B cell (primary cell): ENCODE data around the gene TMC7. TPM values are rescaled to one million over a fixed set of nuclear protein-coding genes. Genes with fewer than 3 reads are reported as not detected.

Experiments used
- ATAC-seq: fragments of 200-7000 bp; cut with Tn5 transposase; one replicate; pipeline ENCODE4 v1.10.0; 2021; ENCODE audit warnings: low read depth, mild to moderate bottlenecking, moderate number of reproducible peaks, moderate library complexity
- CTCF ChIA-PET: fragments of 350-600 bp; sonication (Branson Sonifier 250); formaldehyde crosslinking; loops from one replicate; lab custom pipeline; 2021; ENCODE audit warnings: antibody characterized with exemption, inconsistent platforms; lab: Charles Lee
- POLR2A ChIA-PET: fragments of 350-600 bp; sonication (Branson Sonifier 250); formaldehyde crosslinking; loops from one replicate; lab custom pipeline; 2021; ENCODE audit warnings: antibody characterized with exemption; lab: Charles Lee
- DNase-seq: peaks from one replicate; pipeline ENCODE4 v3.0.0; 2013
- H2AFZ ChIP-seq: 2 replicates; pipeline ENCODE4 v1.6.1; 2012; ENCODE audit warnings: mild to moderate bottlenecking, low read depth, low read length; ENCODE audit not compliant: insufficient read depth, poor library complexity, severe bottlenecking
- H3K27ac ChIP-seq, 2 donors: 1 replicate in 1 of 2; 2 replicates in 1 of 2; pipeline ENCODE4 v1.5.1; 2012 to 2013; ENCODE audit warnings: low read length in 2 of 2, mild to moderate bottlenecking in 2 of 2, moderate library complexity in 1 of 2
- H3K27me3 ChIP-seq, 4 experiments: fragments of 200-600 bp in 1 of 4; sonication (generic) in 1 of 4; replicated peaks in 1 of 4; 1 replicate in 2 of 4; 2 replicates in 2 of 4; pipeline versions ENCODE4 v1.6.1 to v1.7.0; 2013 to 2016; ENCODE audit warnings: low read length in 3 of 4, mild to moderate bottlenecking in 2 of 4, mixed read lengths in 1 of 4, moderate library complexity in 1 of 4; ENCODE audit not compliant: insufficient read depth in 4 of 4, control insufficient read depth in 3 of 4; ENCODE audit errors: control extremely low read depth in 1 of 4
- H3K36me3 ChIP-seq, 2 experiments: replicated peaks in 1 of 2; 1 replicate in 1 of 2; 2 replicates in 1 of 2; pipeline versions ENCODE4 v1.6.1 to v1.7.1; 2013; ENCODE audit warnings: low read length in 1 of 2; ENCODE audit not compliant: insufficient read depth in 2 of 2, control insufficient read depth in 1 of 2; ENCODE audit errors: control extremely low read depth in 1 of 2, extremely low read depth in 1 of 2
- H3K4me1 ChIP-seq, 2 donors: fragments of 200-600 bp in 1 of 2; sonication (generic) in 1 of 2; 1 replicate in 1 of 2; 2 replicates in 1 of 2; pipeline versions ENCODE4 v1.5.1 to v1.6.1; 2013 to 2017; ENCODE audit warnings: low read length in 2 of 2; ENCODE audit not compliant: control insufficient read depth in 2 of 2, insufficient read depth in 2 of 2
- H3K4me2 ChIP-seq: replicated peaks from 2 replicates; pipeline ENCODE3; 2012; ENCODE audit warnings: mild to moderate bottlenecking, low read depth, low read length; ENCODE audit not compliant: poor library complexity, severe bottlenecking
- H3K4me3 ChIP-seq, 5 experiments: fragments of 200-600 bp in 1 of 5; sonication (generic) in 1 of 5; 1 replicate in 3 of 5; 2 replicates in 2 of 5; pipeline versions ENCODE4 v1.5.1 to v1.7.0; 2011 to 2016; ENCODE audit warnings: low read length in 4 of 5, mild to moderate bottlenecking in 4 of 5, low read depth in 2 of 5, control low read depth in 1 of 5, moderate library complexity in 1 of 5; ENCODE audit not compliant: insufficient read depth in 1 of 5; ENCODE audit errors: control extremely low read depth in 1 of 5, extremely low read depth in 1 of 5
- H3K79me2 ChIP-seq: fragments of 200-600 bp; sonication (generic); one replicate; pipeline ENCODE4 v1.6.0; 2016; ENCODE audit warnings: low read length; ENCODE audit not compliant: control insufficient read depth, insufficient read depth
- H3K9ac ChIP-seq: fragments of 200-600 bp; sonication (generic); 2 replicates; pipeline ENCODE4 v1.6.1; 2017; ENCODE audit warnings: mild to moderate bottlenecking, low read length, moderate library complexity
- H3K9me3 ChIP-seq, 3 donors: one replicate each; pipeline versions ENCODE4 v1.6.1 to v1.7.1; 2013; ENCODE audit warnings: low read length in 2 of 3; ENCODE audit not compliant: control insufficient read depth in 2 of 3, insufficient read depth in 1 of 3; ENCODE audit errors: control extremely low read depth in 1 of 3
- H4K20me1 ChIP-seq: 2 replicates; pipeline ENCODE4 v1.6.0; 2012; ENCODE audit warnings: mild to moderate bottlenecking, low read length; ENCODE audit not compliant: insufficient read depth, control insufficient read depth, poor library complexity, severe bottlenecking
- H3K27ac Mint-ChIP-seq: one replicate; pipeline ENCODE4 v1.8.0; 2021; ENCODE audit warnings: mixed read lengths
- H3K27me3 Mint-ChIP-seq: one replicate; pipeline ENCODE4 v1.8.0; 2021; ENCODE audit warnings: mixed read lengths
- H3K4me1 Mint-ChIP-seq: one replicate; pipeline ENCODE4 v1.8.0; 2021; ENCODE audit warnings: mixed read lengths
- H3K4me3 Mint-ChIP-seq: one replicate; pipeline ENCODE4 v1.8.0; 2021; ENCODE audit warnings: mixed read lengths
- H3K9me3 Mint-ChIP-seq: one replicate; pipeline ENCODE4 v1.8.0; 2022; ENCODE audit warnings: mixed read lengths; ENCODE audit not compliant: insufficient read depth
- EZH2 ChIP-seq: IDR thresholded peaks from 2 replicates; pipeline ENCODE4 v1.6.1; 2012; ENCODE audit warnings: borderline replicate concordance, low read depth, mild to moderate bottlenecking, moderate library complexity, low read length; ENCODE audit not compliant: insufficient read depth, poor library complexity, severe bottlenecking
- WGBS: methylation state at CpG from one replicate; pipeline ENCODE4 v1.1.5; 2013; ENCODE audit warnings: missing lambda C conversion rate; ENCODE audit not compliant: insufficient coverage; 5-methylcytosine and 5-hydroxymethylcytosine counted together
- intact Hi-C: fragments of 100-400 bp; cut with micrococcal nuclease; formaldehyde crosslinking; loops from one replicate; pipeline ENCODE4 v1.10.0; 2022
- polyA plus RNA-seq: library from polyadenylated mRNA; depleted of rRNA; stranded (reverse); fragments of >200 nt; gene quantifications from 2 replicates; pipeline ENCODE4 v1.2.3, GENCODE V29; 2012
- total RNA-seq, 2 donors: library from RNA; stranded (reverse); fragments of 120-200 nt in 1 of 2; gene quantifications; 1 replicate in 1 of 2; 2 replicates in 1 of 2; pipeline versions ENCODE4 v1.2.3 to v1.2.4, GENCODE V29; 2013 to 2022
- TF ChIP-seq, protein P1 (sequence below): fragments of 200-600 bp; IDR thresholded peaks from one replicate; pipeline ENCODE4 v1.8.0; 2022; ENCODE audit warnings: antibody characterized with exemption, mild to moderate bottlenecking

Gene TMC7
- total and polyA plus RNA-seq, 2 donors (not counting 1 experiment from before 2014, with no cell fraction given): not detected

DNA sequence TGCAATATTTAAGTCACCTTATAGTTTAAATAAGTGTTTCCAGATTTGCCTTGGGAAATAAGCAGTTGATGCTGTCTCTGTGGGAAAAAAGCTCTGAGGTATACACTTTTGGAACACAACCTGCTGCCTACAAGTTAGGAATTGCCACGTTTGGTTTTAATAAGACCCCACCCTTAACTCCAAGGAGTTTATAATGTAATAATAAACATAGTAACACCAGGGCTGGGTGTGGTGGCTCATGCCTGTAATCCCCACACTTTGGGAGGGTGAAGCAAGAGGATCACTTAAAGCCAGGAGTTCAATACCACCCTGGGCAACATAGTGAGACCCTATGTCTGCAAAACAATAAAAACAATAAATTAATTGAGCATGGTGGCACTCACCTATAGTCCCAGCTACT is 41.7 kb upstream of the TMC7 start:
- no peak for TF ChIP-seq EZH2
- TF ChIP-seq, protein P1, sequence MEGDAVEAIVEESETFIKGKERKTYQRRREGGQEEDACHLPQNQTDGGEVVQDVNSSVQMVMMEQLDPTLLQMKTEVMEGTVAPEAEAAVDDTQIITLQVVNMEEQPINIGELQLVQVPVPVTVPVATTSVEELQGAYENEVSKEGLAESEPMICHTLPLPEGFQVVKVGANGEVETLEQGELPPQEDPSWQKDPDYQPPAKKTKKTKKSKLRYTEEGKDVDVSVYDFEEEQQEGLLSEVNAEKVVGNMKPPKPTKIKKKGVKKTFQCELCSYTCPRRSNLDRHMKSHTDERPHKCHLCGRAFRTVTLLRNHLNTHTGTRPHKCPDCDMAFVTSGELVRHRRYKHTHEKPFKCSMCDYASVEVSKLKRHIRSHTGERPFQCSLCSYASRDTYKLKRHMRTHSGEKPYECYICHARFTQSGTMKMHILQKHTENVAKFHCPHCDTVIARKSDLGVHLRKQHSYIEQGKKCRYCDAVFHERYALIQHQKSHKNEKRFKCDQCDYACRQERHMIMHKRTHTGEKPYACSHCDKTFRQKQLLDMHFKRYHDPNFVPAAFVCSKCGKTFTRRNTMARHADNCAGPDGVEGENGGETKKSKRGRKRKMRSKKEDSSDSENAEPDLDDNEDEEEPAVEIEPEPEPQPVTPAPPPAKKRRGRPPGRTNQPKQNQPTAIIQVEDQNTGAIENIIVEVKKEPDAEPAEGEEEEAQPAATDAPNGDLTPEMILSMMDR: no peak
- Histone ChIP-seq H2AFZ (no peak overlapping the region), H3K4me1 (peaks cover 7 to 13% of the 10 kb centered on the region in 2 donors), H3K4me3 (no peak overlapping the region), H3K27ac (no peak overlapping the region), H3K27me3 (peaks cover 0 to 3% (median 0%) of the 10 kb centered on the region in 4 experiments), H3K4me2 (no peak overlapping the region), H3K79me2 (no peaks in the 10 kb centered on the region), H3K9ac (no peak overlapping the region), H3K9me3 (peaks cover 0 to 6% (median 0%) of the 10 kb centered on the region in 3 donors), H3K36me3 (no peaks in the 10 kb centered on the region), H4K20me1 (no peaks in the 10 kb centered on the region)
- Mint-ChIP-seq H3K9me3 (no peaks in the 10 kb centered on the region), H3K27me3 (peaks cover 3% of the 10 kb centered on the region), H3K27ac (no peak overlapping the region), H3K4me3 (no peak overlapping the region), H3K4me1 (peaks cover 12% of the 10 kb centered on the region)
- DNase-seq (no peak), ATAC-seq (no peak)
- ChIA-PET CTCF (no interaction called here), POLR2A (no interaction called here)
- WGBS: no CpG with 5 or more reads among the region's 1 CpG
- intact Hi-C loops: no loop called here

DNA sequence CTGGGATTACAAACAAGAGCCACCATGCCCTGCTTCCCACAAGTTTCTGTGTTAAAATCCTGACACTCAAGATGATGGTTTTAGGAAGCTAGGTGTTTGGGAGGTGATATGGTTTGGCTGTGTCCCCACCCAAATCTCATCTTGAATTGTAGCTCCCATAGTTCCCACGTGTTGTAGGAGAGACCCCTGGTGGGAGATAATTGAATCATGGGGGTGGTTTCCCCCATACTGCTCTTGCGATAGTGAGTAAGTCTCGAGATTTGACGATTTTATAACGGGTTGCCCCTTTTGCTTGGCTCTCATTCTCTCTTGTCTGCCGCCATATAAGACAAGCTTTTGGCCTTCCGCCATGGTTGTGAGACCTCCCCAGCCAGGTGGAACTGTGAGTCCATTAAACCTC is 40.3 kb upstream of the TMC7 start:
- Histone ChIP-seq H3K9me3 (no peaks in the 10 kb centered on the region), H3K4me1 (peaks cover 7 to 13% of the 10 kb centered on the region in 2 donors), H3K27ac (no peak overlapping the region), H3K79me2 (no peaks in the 10 kb centered on the region), H3K4me3 (no peak overlapping the region), H3K4me2 (no peak overlapping the region), H3K36me3 (no peaks in the 10 kb centered on the region), H4K20me1 (no peaks in the 10 kb centered on the region), H3K9ac (no peak overlapping the region), H3K27me3 (no peaks in the 10 kb centered on the region), H2AFZ (no peak overlapping the region)
- no peak overlapping the region for H3K4me3 Mint-ChIP-seq
- H3K4me1 Mint-ChIP-seq: peaks cover 12% of the 10 kb centered on the region
- DNase-seq (no peak), ATAC-seq (no peak)
- TF ChIP-seq, protein P1: no peak
- TF ChIP-seq EZH2: no peak
- 93% methylated on average over 4 of the region's 7 CpGs for whole genome bisulfite sequencing
- no peaks in the 10 kb centered on the region for H3K9me3 Mint-ChIP-seq
- intact Hi-C loops: no loop called here
- no peak overlapping the region for H3K27ac Mint-ChIP-seq
- ChIA-PET CTCF (no interaction called here), POLR2A (no interaction called here)
- no peaks in the 10 kb centered on the region for H3K27me3 Mint-ChIP-seq
